22Rv1 (cell line): Measurements from ENCODE around the gene RCAN2.
A peak's percentile ranks its signal among the peaks of the same experiment; 100 is the strongest.

Experiments
- H3K27ac ChIP-seq: fragments of 450-650 bp; 2 replicates; pipeline ENCODE4 v1.5.1; 2017
- ZFX ChIP-seq: fragments of 450-650 bp; IDR thresholded peaks from 2 replicates; pipeline ENCODE4 v1.6.1; 2017; ENCODE audit warnings: antibody characterized with exemption, borderline replicate concordance
- TF ChIP-seq, protein P1 (sequence below): fragments of 450-650 bp; IDR thresholded peaks from 2 replicates; pipeline ENCODE4 v1.5.1; 2017; ENCODE audit warnings: mild to moderate bottlenecking

Gene RCAN2

DNA sequence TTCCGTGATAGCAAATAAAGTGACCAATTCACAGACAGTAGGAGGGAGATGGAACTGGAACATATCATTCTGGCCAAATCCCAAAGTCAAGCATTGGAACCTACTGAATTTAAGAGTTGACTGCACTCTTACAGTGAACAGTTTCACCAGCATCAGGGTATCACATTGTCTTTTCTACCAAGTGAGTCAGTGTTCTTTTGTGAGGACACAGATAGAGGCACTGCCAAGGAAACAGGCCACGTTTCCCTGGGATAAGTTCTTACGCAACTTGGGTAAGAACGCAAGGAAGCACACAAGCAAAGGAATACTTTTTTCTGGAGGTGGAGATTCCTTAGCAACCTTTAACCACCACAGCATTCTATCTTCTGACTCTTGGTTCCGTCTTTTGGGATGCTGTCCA lies 291.9 kb downstream of the RCAN2 start:
- TF ChIP-seq, protein P1, sequence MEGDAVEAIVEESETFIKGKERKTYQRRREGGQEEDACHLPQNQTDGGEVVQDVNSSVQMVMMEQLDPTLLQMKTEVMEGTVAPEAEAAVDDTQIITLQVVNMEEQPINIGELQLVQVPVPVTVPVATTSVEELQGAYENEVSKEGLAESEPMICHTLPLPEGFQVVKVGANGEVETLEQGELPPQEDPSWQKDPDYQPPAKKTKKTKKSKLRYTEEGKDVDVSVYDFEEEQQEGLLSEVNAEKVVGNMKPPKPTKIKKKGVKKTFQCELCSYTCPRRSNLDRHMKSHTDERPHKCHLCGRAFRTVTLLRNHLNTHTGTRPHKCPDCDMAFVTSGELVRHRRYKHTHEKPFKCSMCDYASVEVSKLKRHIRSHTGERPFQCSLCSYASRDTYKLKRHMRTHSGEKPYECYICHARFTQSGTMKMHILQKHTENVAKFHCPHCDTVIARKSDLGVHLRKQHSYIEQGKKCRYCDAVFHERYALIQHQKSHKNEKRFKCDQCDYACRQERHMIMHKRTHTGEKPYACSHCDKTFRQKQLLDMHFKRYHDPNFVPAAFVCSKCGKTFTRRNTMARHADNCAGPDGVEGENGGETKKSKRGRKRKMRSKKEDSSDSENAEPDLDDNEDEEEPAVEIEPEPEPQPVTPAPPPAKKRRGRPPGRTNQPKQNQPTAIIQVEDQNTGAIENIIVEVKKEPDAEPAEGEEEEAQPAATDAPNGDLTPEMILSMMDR, result no peak
- TF ChIP-seq ZFX, result no peak
- H3K27ac ChIP-seq, result no peak overlapping the region

DNA sequence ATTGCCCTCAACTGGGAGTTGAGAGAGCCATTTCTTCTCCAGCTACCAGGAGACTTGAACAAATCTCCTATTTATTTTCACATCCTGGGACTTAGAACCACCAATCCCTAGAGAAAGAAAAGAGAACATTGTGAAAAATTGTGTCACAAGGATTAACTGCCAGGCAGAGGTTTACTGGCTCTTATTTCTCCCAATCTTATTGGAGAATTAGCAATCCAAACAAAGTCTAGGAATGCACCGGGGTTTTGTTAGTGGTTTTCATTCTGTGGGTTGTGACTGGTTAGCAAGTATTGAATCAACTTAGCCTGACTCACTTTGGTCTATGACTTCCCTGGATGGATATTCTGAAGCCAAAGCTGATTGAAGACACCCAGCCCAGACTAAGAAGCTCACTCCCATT lies 299.3 kb downstream of the RCAN2 start:
- no peak overlapping the region for H3K27ac ChIP-seq
- TF ChIP-seq, protein P1, result no peak
- TF ChIP-seq ZFX, result no peak

DNA sequence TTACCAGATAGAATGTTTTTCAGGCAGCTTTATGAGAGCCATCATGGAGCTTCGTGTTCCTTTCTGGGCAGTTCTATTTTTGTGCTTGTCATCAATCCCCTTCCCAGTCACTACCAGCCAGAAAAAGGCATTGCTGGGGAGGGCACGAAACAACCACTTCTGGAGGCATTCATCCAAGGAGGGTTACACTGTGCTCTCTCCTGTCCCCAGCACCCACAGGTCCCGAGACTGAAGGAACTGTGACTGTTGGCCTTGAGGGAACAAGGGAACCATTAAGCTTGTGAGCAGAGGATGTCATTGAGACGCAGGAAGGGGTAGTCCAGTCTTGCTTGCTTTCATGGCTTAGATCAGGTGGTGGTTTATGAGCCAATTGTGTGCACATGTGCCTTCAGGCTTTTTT lies 300.4 kb downstream of the RCAN2 start:
- no peak for TF ChIP-seq ZFX
- TF ChIP-seq, protein P1, result no peak
- peak overlapping the region; percentile 69 for H3K27ac ChIP-seq

DNA sequence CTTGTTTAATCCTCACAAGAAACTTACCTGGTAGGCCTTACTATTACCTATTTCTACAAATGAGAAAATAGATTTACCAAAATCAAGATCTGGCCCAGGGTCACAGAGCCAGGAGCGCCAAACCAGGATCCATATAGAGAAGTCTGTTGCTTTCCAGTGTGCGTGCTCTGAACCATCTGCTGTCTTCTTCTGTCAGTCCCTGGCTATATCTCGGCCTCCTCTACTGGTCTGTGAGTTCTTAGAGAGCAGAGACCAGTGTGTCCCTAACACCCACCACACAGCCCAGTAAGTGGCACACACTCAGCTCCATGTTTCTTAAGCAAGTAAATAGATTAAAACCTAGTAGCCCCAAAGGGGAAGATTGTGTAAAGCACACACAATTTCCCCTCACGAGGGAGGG lies 301.5 kb downstream of the RCAN2 start:
- peak overlapping the region; percentile 69 for H3K27ac ChIP-seq
- TF ChIP-seq ZFX, result no peak
- TF ChIP-seq, protein P1, result no peak

DNA sequence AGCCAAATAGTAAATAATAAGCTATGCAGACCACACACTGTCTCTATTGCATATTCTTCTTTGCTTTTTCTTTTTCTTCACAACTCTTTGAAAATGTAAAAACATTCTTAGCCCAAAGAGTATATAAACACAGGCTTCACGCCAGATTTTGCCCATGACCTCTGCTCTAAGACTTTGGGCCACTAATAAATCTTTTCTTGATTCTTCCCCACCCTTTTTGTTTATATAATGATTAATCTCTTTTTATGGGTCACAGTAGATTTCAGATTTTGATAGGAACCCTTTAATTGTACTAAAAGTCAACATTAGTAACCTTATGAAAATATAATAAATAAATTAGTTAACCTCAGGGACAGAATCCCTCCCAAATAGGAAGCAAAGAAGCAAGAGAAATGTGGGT lies 304.7 kb downstream of the RCAN2 start:
- peak overlapping the region; percentile 69 for H3K27ac ChIP-seq
- TF ChIP-seq, protein P1, result no peak
- no peak for TF ChIP-seq ZFX

DNA sequence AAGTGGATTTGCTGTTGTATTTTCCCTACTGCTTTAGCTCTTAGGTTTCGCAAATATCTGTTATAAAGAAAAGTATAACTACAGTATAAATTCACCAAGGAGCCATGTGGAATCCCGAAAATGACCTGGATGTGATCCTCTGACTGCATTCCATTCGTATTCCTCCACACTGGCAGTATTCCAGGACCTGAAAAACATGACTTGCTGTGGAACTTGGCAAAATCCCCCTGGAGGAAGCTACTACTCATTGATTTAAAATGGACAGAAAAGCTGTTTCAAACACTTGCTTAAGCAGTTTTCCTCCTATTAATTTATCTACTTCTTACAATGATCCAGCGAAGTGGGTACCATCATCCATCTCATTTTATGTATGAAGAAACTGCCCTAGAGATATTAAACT lies 307.1 kb downstream of the RCAN2 start:
- no peak overlapping the region for H3K27ac ChIP-seq
- TF ChIP-seq ZFX, result no peak
- TF ChIP-seq, protein P1, result no peak

DNA sequence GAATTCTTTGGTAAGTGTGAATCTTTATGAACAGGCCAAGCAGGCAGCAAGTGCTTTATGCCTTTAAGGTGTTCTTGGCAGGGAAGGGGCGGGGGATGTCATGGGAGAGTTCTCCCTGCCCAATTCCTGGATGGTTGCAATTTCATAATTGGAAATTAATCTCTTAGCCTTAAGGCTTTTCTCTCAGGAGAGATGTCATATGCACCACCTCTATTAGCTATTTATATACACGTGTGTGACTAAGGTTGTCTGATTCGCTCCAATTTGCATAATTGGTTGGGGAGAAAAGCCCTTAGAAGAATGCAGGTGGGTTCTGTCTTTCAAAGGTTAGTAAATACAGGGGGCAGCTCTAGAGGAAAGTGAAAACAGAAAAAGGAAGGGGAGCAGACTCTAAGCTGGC lies 315.3 kb downstream of the RCAN2 start:
- TF ChIP-seq ZFX, result no peak
- TF ChIP-seq, protein P1, result no peak
- H3K27ac ChIP-seq, result no peak overlapping the region
